Measurements from ENCODE around the gene BCL6B. TPM values are rescaled to one million over a fixed set of nuclear protein-coding genes. Genes with fewer than 3 reads are reported as not detected.

BCL6B gene
- total and polyA plus RNA-seq, 2 experiments from 2014 or later, result 3.3 to 4.5 TPM

- Mint-ChIP-seq H3K27me3 (ENCODE audit: insufficient read depth, low read depth, poor library complexity) (peaks cover 14% of the 10 kb centered on the region), H3K4me3 (no peak overlapping the region), H3K9me3 (peaks cover 33% of the 10 kb centered on the region), H3K27ac (no peak overlapping the region), H3K36me3 (ENCODE audit: low read depth) (peaks cover 22% of the 10 kb centered on the region), H3K4me1 (no peaks in the 10 kb centered on the region; the same call in 2 of the 3 replicates)
- Histone ChIP-seq H3K79me2 (replicated peaks; ENCODE audit: insufficient read depth) (no peaks in the 10 kb centered on the region), H4K20me1 (replicated peaks; ENCODE audit: insufficient read depth) (no peaks in the 10 kb centered on the region), H3K36me3 (ENCODE audit: insufficient read depth) (no peaks in the 10 kb centered on the region), H3K27ac (ENCODE audit: low read depth) (no peak overlapping the region), H3K9me2 (ENCODE audit: insufficient read depth) (no peaks in the 10 kb centered on the region), H3K27me3 (ENCODE audit: insufficient read depth) (no peaks in the 10 kb centered on the region), H3K4me1 (ENCODE audit: insufficient read depth) (no peaks in the 10 kb centered on the region), H3F3A (replicated peaks; ENCODE audit: low read depth) (no peaks in the 10 kb centered on the region), H3K4me2 (no peak overlapping the region), H3K4me3 (no peak overlapping the region), H2AFZ (no peak overlapping the region)
- no peak for DNase-seq (ENCODE audit: low spot score)
- ATAC-seq, result no peak
- no peak for TF ChIP-seq ETS1 (IDR thresholded peaks at IDR 0.05)
- no peak for TF ChIP-seq REST (IDR thresholded peaks at IDR 0.05; ENCODE audit: unreplicated experiment)
- TF ChIP-seq ZNF114 (CRISPR knock-in tag; IDR thresholded peaks at IDR 0.05), result no peak
- TF ChIP-seq NANOG (IDR thresholded peaks at IDR 0.05; ENCODE audit: borderline replicate concordance), result no peak
- TF ChIP-seq EZH2phosphoT487 (IDR thresholded peaks at IDR 0.05; ENCODE audit: unreplicated experiment), result no peak
- no peak for TF ChIP-seq CTCF (conservative IDR thresholded peaks at IDR 0.05; ENCODE audit: low read depth in 2 of 2)
- no peak for TF ChIP-seq POLR2AphosphoS5 (IDR thresholded peaks at IDR 0.05; ENCODE audit: low read depth)
- TF ChIP-seq JUNB (IDR thresholded peaks at IDR 0.05; ENCODE audit: unreplicated experiment), result no peak
- TF ChIP-seq ZNF462 (CRISPR knock-in tag; IDR thresholded peaks at IDR 0.05), result no peak
- TF ChIP-seq EZH2 (IDR thresholded peaks at IDR 0.05; ENCODE audit: low read depth, unreplicated experiment), result no peak
- TF ChIP-seq STAT1 (IDR thresholded peaks at IDR 0.05; ENCODE audit: unreplicated experiment), result no peak
- TF ChIP-seq ZNF331 (CRISPR knock-in tag; IDR thresholded peaks at IDR 0.05; ENCODE audit: low read depth), result no peak
- no peak for TF ChIP-seq CREB1 (CRISPR knock-in tag; IDR thresholded peaks at IDR 0.05; ENCODE audit: low read depth)
Observed at GRCh38 chr17:7068268-7068667, 45.4 kb downstream of the BCL6B start.

Data from GM23338 (cell line).